Osteoblast (primary cell): Measurements from ENCODE around the gene STBD1. TPM values are rescaled to one million over a fixed set of nuclear protein-coding genes. Genes with fewer than 3 reads are reported as not detected.

Experiments
- DNase-seq: peaks from one replicate; pipeline ENCODE4 v3.0.0; 2011; ENCODE audit warnings: low spot score, mixed read lengths; ENCODE audit not compliant: insufficient read length; ENCODE audit errors: missing footprints
- H2AFZ ChIP-seq: 2 replicates; pipeline ENCODE4 v1.6.0; 2011; ENCODE audit warnings: mild to moderate bottlenecking, low read length
- H3K27ac ChIP-seq: 2 replicates; pipeline ENCODE4 v1.5.1; 2011; ENCODE audit warnings: mild to moderate bottlenecking, low read depth, low read length, moderate library complexity
- H3K27me3 ChIP-seq: 2 replicates; pipeline ENCODE4 v1.6.0; 2012; ENCODE audit warnings: mild to moderate bottlenecking, control low read depth, inconsistent platforms, low read length, moderate library complexity; ENCODE audit not compliant: insufficient read depth
- H3K36me3 ChIP-seq: 2 replicates; pipeline ENCODE4 v1.5.1; 2011; ENCODE audit warnings: mild to moderate bottlenecking, low read length, control low read depth, moderate library complexity; ENCODE audit not compliant: insufficient read depth
- H3K4me1 ChIP-seq: 2 replicates; pipeline ENCODE4 v1.5.1; 2011; ENCODE audit warnings: mild to moderate bottlenecking, low read length, control low read depth, moderate library complexity; ENCODE audit not compliant: insufficient read depth
- H3K4me2 ChIP-seq: 2 replicates; pipeline ENCODE4 v1.6.0; 2011; ENCODE audit warnings: mild to moderate bottlenecking, low read length; ENCODE audit not compliant: insufficient read depth
- H3K4me3 ChIP-seq: fragments of 200-600 bp; sonication (generic); 3 replicates; pipeline ENCODE4 v1.5.1; 2012; ENCODE audit warnings: mild to moderate bottlenecking, low read length, inconsistent platforms; ENCODE audit not compliant: insufficient read depth
- H3K79me2 ChIP-seq: 2 replicates; pipeline ENCODE4 v1.6.0; 2012; ENCODE audit warnings: mild to moderate bottlenecking, low read length, control low read depth, inconsistent platforms; ENCODE audit not compliant: insufficient read depth
- H3K9me3 ChIP-seq: 2 replicates; pipeline ENCODE4 v1.5.1; 2011; ENCODE audit warnings: low read depth, low read length, control low read depth
- H4K20me1 ChIP-seq: 2 replicates; pipeline ENCODE4 v1.6.0; 2012; ENCODE audit warnings: mild to moderate bottlenecking, low read length, control low read depth; ENCODE audit not compliant: insufficient read depth
- CTCF ChIP-seq: IDR thresholded peaks from 2 replicates; pipeline ENCODE4 v1.5.1; 2011; ENCODE audit warnings: mild to moderate bottlenecking, low read depth, low read length, moderate library complexity; ENCODE audit errors: extremely low read depth
- total RNA-seq: library from RNA; depleted of rRNA; stranded (reverse); fragments of >200 nt; gene quantifications from 2 replicates; pipeline ENCODE4 v1.2.3, GENCODE V29; 2012

Gene STBD1
- total RNA-seq, 1 donor = 3.6 TPM

- TF ChIP-seq CTCF = no peak
- no peak overlapping the region for H3K27ac ChIP-seq
- H3K4me1 ChIP-seq = no peaks in the 10 kb centered on the region
- H4K20me1 ChIP-seq = no peaks in the 10 kb centered on the region
- H2AFZ ChIP-seq = no peak overlapping the region
- DNase-seq = no peak
- no peaks in the 10 kb centered on the region for H3K36me3 ChIP-seq
- no peaks in the 10 kb centered on the region for H3K9me3 ChIP-seq
- no peak overlapping the region for H3K4me3 ChIP-seq
- no peak overlapping the region for H3K4me2 ChIP-seq
- peaks cover 5% of the 10 kb centered on the region for H3K27me3 ChIP-seq
- no peaks in the 10 kb centered on the region for H3K79me2 ChIP-seq
Observed at GRCh38 chr4:76334885-76335284, 28.4 kb downstream of the STBD1 start.

- no peaks in the 10 kb centered on the region for H3K4me1 ChIP-seq
- no peak overlapping the region for H3K27ac ChIP-seq
- no peaks in the 10 kb centered on the region for H3K36me3 ChIP-seq
- H4K20me1 ChIP-seq = no peaks in the 10 kb centered on the region
- no peak overlapping the region for H3K4me3 ChIP-seq
- DNase-seq = no peak
- TF ChIP-seq CTCF = no peak
- H3K4me2 ChIP-seq = no peak overlapping the region
- peaks cover 9% of the 10 kb centered on the region for H3K27me3 ChIP-seq
- no peak overlapping the region for H2AFZ ChIP-seq
- no peaks in the 10 kb centered on the region for H3K79me2 ChIP-seq
- no peaks in the 10 kb centered on the region for H3K9me3 ChIP-seq
Observed at GRCh38 chr4:76339364-76339763, 32.8 kb downstream of the STBD1 start.

- Histone ChIP-seq H3K4me1 (no peaks in the 10 kb centered on the region), H3K27me3 (peaks cover 10% of the 10 kb centered on the region), H3K27ac (no peak overlapping the region), H3K4me2 (no peak overlapping the region), H3K79me2 (no peaks in the 10 kb centered on the region), H3K9me3 (no peaks in the 10 kb centered on the region), H4K20me1 (no peaks in the 10 kb centered on the region), H3K4me3 (no peak overlapping the region), H3K36me3 (no peaks in the 10 kb centered on the region), H2AFZ (no peak overlapping the region)
- TF ChIP-seq CTCF = no peak
- DNase-seq = peak; percentile 37
Observed at GRCh38 chr4:76341063-76341462, 34.5 kb downstream of the STBD1 start.

GRCh38 chr4:76342191-76342590, 35.7 kb downstream of the STBD1 start:
- DNase-seq = no peak
- Histone ChIP-seq H3K27ac (no peak overlapping the region), H3K9me3 (no peaks in the 10 kb centered on the region), H2AFZ (no peak overlapping the region), H3K4me3 (no peak overlapping the region), H4K20me1 (no peaks in the 10 kb centered on the region), H3K4me1 (no peaks in the 10 kb centered on the region), H3K4me2 (no peak overlapping the region), H3K27me3 (peaks cover 10% of the 10 kb centered on the region), H3K79me2 (no peaks in the 10 kb centered on the region), H3K36me3 (no peaks in the 10 kb centered on the region)
- no peak for TF ChIP-seq CTCF
